Measurements from ENCODE around the gene MYG1. TPM values are rescaled to one million over a fixed set of nuclear protein-coding genes. Genes with fewer than 3 reads are reported as not detected.

Gene MYG1
- total RNA-seq, 1 donor from 2014 or later, result 35.3 TPM

GRCh38 chr12:53336181-53336681, 36.7 kb downstream of the MYG1 start, which contains the start of gene SP7:
Gene SP7, minus strand, starts transcription at chr12:53336354. Its CDS starts 708 bp downstream, at chr12:53335646.
- H3K27ac ChIP-seq, result no peak within 1 kb of the TSS
- intact Hi-C loops (cut with DNase I), result no loop called here
- TF ChIP-seq CTCF (IDR thresholded peaks at IDR 0.05), result no peak
- H3K4me1 ChIP-seq, result no peaks in the 10 kb centered on the region
- peaks cover 19% of the 10 kb centered on the region for H3K27me3 ChIP-seq (ENCODE audit: low read depth)
- no peaks in the 10 kb centered on the region for H3K9me3 ChIP-seq
- no peak within 1 kb of the TSS for H3K4me3 ChIP-seq
- H3K36me3 ChIP-seq, result no peaks in the 10 kb centered on the region
- ATAC-seq (no peak), DNase-seq (no peak)

GRCh38 chr12:53338017-53338416, 38.5 kb downstream of the MYG1 start:
- Histone ChIP-seq H3K36me3 (no peaks in the 10 kb centered on the region), H3K4me3 (no peak overlapping the region), H3K9me3 (no peaks in the 10 kb centered on the region), H3K27me3 (ENCODE audit: low read depth) (peaks cover 19% of the 10 kb centered on the region), H3K4me1 (no peaks in the 10 kb centered on the region), H3K27ac (no peak overlapping the region)
- intact Hi-C loops (cut with DNase I), result no loop called here
- ATAC-seq, result no peak
- DNase-seq, result no peak
- no peak for TF ChIP-seq CTCF (IDR thresholded peaks at IDR 0.05)

- Histone ChIP-seq H3K4me1 (no peaks in the 10 kb centered on the region), H3K27ac (no peak overlapping the region), H3K27me3 (ENCODE audit: low read depth) (peaks cover 19% of the 10 kb centered on the region), H3K36me3 (no peaks in the 10 kb centered on the region), H3K9me3 (no peaks in the 10 kb centered on the region), H3K4me3 (no peak overlapping the region)
- no peak for TF ChIP-seq CTCF (IDR thresholded peaks at IDR 0.05)
- intact Hi-C loops (cut with DNase I), result no loop called here
- ATAC-seq (no peak), DNase-seq (no peak)
These were observed 39.4 kb downstream of the MYG1 start for GRCh38 chr12:53338916-53339315.

- Histone ChIP-seq H3K27ac (no peak overlapping the region), H3K9me3 (no peaks in the 10 kb centered on the region), H3K4me3 (no peak overlapping the region), H3K36me3 (no peaks in the 10 kb centered on the region), H3K27me3 (ENCODE audit: low read depth) (peaks cover 15% of the 10 kb centered on the region), H3K4me1 (peaks cover 5% of the 10 kb centered on the region)
- intact Hi-C loops (cut with DNase I), result no loop called here
- TF ChIP-seq CTCF (IDR thresholded peaks at IDR 0.05), result no peak
- ATAC-seq (no peak), DNase-seq (no peak)
These were observed 40.9 kb downstream of the MYG1 start for GRCh38 chr12:53340398-53340797.

- TF ChIP-seq CTCF (IDR thresholded peaks at IDR 0.05), result no peak
- Histone ChIP-seq H3K4me1 (peaks cover 14% of the 10 kb centered on the region), H3K27me3 (ENCODE audit: low read depth) (peaks cover 5% of the 10 kb centered on the region), H3K9me3 (no peaks in the 10 kb centered on the region), H3K4me3 (no peak overlapping the region), H3K36me3 (no peaks in the 10 kb centered on the region), H3K27ac (no peak overlapping the region)
- no peak for DNase-seq
- intact Hi-C loops (cut with DNase I), result no loop called here
- no peak for ATAC-seq
These were observed 44.0 kb downstream of the MYG1 start for GRCh38 chr12:53343449-53343848.

- H3K36me3 ChIP-seq, result no peaks in the 10 kb centered on the region
- no peak overlapping the region for H3K27ac ChIP-seq
- intact Hi-C loops (cut with DNase I), result no loop called here
- DNase-seq, result no peak
- H3K4me3 ChIP-seq, result no peak overlapping the region
- H3K9me3 ChIP-seq, result no peaks in the 10 kb centered on the region
- no peak for TF ChIP-seq CTCF (IDR thresholded peaks at IDR 0.05)
- ATAC-seq, result no peak
- peaks cover 14% of the 10 kb centered on the region for H3K4me1 ChIP-seq
- H3K27me3 ChIP-seq (ENCODE audit: low read depth), result peaks cover 1% of the 10 kb centered on the region
These were observed 44.5 kb downstream of the MYG1 start for GRCh38 chr12:53343969-53344368.
